DND-41 (cell line): Measurements from ENCODE around the gene DYRK2.

Experiments used
- EZH2 ChIP-seq: IDR thresholded peaks from 3 replicates; pipeline ENCODE4 v1.6.1; 2012; ENCODE audit warnings: borderline replicate concordance, low read depth, mild to moderate bottlenecking, moderate library complexity, low read length, inconsistent platforms; ENCODE audit not compliant: severe bottlenecking
- TF ChIP-seq, protein P1 (sequence below): IDR thresholded peaks from 2 replicates; pipeline ENCODE4 v1.5.1; 2012; ENCODE audit warnings: borderline replicate concordance, low read length, moderate library complexity, mild to moderate bottlenecking; ENCODE audit not compliant: poor library complexity, severe bottlenecking; ENCODE audit errors: extremely low read depth

DNA sequence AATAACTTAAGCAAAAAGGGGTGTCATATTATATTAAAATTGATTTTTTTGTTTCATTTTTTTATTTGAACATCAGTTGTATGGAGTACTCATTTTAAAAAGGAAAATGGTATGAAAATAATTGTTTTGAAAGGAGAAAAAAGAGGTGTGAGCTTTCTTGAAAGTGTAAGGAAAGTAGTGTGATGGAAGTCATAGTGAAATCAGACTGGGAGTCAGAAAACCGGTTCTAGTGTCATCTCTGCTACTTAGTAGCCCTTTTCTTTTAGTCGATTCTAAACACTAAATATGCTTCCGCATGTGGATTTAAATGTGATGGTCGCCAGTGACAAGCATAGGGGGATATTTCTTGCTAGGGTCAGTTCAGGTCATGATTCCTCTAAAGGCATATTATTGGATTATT lies 1.8 kb upstream of the DYRK2 start:
- TF ChIP-seq, protein P1, sequence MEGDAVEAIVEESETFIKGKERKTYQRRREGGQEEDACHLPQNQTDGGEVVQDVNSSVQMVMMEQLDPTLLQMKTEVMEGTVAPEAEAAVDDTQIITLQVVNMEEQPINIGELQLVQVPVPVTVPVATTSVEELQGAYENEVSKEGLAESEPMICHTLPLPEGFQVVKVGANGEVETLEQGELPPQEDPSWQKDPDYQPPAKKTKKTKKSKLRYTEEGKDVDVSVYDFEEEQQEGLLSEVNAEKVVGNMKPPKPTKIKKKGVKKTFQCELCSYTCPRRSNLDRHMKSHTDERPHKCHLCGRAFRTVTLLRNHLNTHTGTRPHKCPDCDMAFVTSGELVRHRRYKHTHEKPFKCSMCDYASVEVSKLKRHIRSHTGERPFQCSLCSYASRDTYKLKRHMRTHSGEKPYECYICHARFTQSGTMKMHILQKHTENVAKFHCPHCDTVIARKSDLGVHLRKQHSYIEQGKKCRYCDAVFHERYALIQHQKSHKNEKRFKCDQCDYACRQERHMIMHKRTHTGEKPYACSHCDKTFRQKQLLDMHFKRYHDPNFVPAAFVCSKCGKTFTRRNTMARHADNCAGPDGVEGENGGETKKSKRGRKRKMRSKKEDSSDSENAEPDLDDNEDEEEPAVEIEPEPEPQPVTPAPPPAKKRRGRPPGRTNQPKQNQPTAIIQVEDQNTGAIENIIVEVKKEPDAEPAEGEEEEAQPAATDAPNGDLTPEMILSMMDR = no peak
- no peak for TF ChIP-seq EZH2
